HG03521 (cell line): ENCODE data around the gene LIG1.

Experiments used
- ATAC-seq: cut with Tn5 transposase; IDR thresholded peaks from one replicate; pipeline ENCODE4 v1.9.1; 2021; ENCODE audit warnings: mild to moderate bottlenecking, moderate library complexity; ENCODE audit not compliant: unreplicated experiment

The LIG1 gene

DNA sequence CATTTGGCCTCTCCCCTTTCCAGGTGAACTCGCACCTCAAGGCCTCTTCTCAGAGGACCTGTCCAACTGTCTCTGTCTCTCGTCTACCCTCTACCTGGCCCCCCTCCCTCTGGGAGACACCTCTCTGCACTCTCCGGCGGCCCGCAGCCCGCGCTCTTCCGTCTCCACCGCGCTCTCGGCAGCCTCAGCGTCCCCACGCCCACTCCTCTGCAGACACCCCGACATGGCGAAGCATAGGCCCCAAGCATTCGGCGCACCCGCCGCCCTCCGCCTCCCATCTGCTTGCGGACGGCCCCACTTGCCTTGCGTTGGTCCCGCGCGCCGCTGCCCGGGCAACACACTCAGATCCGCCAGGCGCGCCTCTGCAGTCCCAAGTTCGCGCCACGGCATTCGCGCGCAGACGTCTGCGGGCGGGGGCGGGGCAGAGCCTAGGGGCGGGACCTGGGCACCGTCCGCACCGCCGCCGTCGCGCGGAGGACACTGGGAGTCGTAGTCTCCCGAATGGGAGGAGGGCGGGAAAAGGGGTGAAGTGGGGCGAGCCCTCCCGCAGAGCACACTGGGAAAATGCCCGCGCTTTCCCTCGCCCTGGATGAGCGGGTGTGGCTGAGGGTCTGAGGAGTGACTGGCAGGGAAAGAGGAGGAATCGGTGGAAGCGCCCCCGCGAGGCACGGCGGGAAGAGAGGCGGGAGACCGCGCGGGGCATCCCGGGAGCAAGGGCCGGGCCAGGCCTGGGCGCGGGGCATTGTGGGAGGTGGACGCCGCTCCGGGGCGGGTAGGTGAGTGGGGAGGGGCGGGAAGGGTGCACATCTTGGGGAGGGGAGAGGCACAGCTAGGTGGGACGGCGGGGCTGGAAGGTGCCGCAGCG, at the start of gene LIG1, which contains the start of gene ZSWIM9:
Gene LIG1, minus strand, starts transcription at position 406 of the 865 bp plus-strand sequence. CDS start 4,778 bp downstream, outside the sequence.
Gene ZSWIM9, plus strand, starts transcription at position 742 of the 865 bp plus-strand sequence. CDS start 1,123 bp downstream, outside the sequence.
- ATAC-seq = peak; percentile 76

DNA sequence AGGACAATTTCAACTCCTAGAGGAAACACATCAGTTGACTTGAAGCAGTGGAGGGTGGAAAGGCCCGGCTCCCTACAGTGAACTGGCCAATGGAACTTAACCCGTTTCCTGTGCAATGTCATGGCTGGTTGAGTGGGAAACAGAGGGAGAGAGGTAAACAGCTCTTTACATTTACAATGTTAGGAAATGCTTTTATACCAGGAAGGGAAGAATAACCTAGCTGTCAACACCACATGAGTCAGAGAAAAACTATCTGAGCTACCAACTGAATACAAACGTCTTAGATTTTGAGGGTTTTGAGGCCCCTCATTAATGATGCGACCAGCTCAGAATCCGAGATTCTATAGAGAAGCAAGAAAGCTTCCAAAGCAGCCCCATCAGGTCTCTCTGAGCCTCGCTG, 48.9 kb upstream of the LIG1 start:
- ATAC-seq = no peak

DNA sequence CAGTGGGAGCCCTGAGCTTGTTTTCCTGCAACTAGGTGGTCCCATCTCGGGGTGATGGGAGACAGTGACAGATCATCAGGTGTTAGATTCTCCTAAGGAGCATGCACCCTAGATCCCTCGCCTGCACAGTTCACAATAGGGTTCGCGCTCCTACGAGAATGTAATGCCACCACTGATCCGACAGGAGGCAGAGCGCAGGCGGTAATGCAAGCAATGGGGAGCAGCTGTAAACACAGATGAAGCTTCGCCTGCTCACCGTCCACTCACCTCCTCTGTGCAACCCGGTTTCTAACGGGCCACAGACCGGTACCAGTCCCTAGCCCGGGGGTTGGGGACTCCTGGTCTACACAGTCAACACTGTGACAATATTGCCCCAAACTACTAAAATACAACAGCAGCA, 46.8 kb upstream of the LIG1 start:
- ATAC-seq = no peak

DNA sequence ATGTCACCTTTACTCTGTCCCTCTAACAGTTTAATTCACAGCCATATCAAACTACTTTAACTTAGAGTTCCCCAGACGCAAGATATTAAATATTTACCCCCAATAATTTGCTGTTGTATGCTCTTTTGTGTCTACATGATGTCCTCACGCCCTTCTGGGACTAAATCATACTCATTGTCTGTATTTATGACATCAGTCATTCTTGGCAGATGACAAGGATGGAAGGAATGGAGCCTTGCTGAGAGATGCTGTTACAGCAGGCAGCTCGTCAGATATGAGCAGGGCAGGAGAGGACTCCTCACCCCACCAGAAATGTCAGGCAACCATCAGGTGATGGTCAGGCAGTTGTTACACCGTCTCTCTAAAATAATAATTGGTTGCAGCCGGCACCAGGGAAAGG, 43.8 kb upstream of the LIG1 start:
- no peak for ATAC-seq

DNA sequence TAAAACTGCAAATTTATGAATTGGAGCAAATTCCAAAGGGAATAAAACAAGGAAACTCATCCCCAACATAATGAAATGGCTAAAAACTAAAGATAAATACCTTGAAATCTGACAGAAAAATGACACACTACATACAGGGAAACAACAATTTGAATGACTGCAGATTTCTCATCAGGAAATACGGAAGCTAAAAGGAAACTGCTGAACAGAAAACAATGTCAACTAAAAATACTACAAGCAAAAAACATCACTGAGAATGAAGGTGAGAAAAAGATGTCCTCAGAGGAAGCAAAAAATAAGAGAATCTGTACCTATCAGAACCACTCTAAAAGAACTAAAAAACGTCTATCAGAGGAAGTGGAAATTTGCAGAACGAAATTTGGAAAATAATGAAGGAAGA, 39.9 kb upstream of the LIG1 start:
- no peak for ATAC-seq

DNA sequence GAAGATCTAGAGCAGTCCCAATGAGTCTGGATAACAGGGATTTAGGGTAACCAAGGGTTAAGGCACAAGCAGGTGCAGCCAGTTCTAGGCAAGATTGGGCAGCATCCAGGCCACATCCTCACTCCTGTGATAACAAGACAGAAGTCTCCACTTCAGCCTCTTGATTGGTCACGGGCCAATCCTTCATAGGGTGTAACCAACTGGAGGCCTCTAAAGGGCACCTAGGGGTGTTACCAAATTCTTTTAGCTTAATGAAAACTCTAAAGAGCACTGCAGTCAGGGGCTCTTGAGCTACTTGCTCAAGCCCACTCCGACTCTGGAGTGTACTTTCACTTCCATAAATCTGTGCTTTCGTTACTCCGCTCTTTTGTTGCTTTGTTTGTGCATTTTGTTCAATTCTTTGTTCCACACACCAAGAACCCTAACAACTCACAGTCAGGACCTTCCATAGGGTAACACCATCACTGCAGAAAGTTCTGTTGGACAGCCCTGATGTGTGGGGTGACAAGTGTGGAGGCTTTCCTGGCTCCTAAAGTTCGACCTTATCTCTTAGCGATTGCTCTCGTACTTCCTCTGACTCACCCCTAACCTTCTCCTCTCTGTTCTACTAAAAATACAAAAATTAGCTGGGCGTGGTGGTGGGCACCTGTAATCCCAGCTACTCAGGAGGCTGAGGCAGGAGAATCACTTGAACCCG, 36.4 kb upstream of the LIG1 start:
- ATAC-seq = no peak

DNA sequence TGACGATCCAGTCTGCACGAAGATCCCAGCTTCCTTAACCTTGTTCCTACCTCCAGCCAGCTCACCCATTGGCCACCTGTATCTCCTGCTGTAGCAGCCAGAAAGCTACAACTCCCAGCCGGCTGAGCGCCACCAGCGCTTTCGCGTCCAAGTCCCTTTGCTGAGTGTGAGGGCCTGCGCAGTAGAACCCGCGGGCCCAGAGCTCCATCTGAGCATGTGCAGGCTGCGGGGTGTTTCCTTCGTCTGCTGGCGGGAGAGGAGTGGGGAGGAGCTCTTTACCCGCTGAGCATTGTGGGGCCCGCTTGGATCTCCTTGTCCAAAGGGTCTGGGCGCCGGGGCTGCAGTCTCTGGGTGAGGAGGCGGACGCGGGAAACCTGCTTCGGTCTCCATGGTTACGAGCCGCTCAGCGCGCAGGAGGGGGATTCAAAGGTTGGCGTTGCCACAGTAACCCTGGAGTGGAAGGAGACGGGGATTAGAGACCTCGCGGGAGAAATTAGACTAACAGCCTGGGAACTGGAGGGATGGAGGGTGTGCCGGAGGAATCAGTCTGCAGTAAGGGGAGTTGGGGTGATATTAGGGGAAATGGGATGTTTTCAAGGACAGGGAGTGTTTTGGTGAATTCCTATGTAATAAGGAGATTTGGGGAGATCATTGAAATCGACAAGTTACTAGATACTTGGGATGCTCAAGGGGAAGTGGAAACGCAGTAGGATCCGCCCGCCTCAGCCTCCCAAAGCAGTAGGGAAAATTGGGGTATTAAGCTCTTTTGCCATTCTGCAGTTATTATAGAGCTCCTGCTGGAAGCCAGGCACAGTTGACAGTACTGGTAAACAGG, 33.9 kb upstream of the LIG1 start:
- peak; percentile 94 for ATAC-seq

DNA sequence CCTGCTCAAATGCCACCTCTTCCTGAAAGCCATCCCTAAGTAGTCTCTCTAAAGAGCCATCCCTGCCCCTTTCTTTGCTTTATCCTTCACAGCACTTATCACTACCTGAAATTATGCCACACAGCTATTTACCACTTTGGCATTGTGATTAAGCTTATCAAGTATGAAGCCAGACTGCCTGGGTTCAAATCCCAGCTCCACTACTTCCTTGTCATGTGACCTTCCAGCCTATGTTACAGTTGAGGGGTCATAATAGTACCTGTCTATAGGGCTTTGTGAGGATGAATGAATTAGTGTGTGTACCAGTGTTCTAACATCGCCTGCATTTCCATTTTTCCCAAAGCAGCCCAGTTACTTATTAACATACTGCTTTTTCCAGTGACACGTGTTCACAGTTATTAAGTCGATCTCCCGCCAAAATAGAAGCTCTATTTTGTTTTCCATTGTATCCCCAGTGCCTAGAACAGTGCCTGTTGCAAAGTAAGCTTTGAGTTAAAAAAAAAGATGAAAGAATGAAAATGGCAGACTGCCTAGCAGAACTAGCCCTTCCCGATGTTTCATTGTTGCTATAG, 33.2 kb upstream of the LIG1 start:
- ATAC-seq = no peak

DNA sequence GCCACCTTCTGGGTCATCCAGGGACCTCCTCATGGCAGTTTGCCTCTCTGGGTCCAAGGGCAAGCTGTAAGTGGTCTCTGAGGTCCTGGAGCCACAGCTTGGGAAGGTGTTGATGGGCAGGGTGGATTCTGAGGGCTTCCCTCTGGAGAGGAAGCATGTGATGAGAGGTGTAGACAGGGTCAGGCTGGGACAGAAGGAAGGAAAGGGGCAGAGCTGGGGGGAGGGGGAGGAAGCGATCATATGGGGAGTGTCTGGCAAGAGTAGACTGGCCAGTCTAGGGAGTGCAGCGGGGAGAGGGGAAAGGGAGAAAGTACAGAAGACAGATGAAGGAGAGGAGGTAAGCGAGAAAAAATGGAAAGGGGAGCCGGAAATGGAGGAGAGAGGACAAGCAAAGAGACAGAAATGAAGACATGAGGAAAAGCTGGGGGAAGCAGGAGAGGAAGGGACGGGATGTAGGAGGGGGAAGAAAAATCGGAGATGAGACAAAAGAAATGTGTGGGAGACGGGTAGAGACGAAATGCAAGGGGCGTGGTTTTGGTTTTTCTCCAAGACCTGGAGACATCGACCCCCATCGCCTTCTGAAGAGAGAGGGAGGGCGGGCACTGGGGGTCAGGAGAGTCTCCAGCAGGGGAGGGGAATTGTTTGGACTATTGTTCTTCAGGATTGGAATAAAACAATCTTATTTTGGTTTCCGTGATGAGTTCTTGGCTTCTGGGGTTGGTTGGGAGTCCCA, 27.0 kb upstream of the LIG1 start:
- no peak for ATAC-seq

DNA sequence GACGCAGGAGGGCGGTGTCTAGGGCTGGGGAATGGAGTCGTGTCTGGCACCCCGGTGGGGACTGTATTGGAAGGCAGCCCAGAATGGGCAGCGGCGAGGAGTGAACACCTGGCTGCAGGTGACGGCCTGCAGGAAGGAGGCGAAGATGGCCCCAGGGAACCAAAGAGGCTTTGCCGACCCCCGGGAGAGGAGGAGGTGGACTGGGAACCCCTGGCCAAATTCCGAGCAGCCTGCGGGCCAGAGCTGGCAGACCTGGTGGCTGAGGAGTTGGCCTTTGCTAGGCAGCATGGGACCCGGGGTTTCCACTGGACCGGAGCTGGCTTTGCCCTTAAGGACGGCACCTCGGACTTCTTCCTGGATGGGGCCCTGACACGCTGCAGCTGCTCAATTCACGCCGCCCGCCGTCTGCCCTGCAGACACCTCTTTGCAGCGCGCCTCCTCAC, 26.2 kb upstream of the LIG1 start:
- ATAC-seq = no peak

DNA sequence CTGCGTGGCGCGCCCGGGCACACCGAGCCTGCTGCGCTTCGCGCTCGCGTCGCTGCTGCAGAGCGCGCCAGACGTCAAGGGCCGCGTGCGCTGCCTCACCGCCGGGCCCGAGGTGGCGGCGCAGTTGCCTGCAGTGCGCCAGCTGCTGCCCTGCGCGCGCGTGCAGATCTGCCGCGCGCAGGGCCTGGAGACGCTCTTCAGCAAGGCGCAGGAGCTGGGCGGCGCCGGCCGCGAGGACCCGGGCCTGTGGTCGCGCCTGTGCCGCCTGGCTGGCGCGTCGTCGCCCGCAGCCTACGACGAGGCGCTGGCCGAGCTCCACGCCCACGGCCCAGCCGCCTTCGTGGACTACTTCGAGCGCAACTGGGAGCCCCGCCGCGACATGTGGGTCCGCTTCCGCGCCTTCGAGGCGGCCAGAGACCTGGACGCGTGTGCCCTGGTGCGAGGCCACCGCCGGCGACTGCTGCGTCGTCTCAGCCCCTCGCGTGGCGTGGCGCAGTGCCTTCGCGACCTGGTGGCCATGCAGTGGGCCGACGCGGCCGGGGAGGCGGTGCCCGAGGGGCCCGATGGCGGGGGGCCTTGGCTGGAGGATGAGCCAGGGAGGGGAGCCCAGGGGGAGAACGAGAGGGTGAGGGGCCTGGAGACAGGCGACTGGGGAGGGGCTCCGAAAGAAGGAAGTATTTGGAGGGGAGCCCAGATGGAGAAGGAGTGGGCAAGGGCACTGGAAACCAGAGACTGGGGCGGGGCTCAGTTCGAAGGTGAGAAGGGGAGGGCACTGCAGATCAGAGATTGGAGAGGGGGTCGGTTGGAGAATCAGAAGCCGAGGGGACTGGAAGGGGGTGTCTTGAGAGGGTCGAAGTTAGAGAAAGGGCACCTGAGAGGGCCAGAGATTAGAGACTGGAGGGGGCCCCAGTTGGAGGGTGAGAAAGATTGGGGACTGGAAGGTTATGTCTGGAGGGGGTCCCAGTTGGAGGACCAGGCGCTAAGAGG, 25.0 kb upstream of the LIG1 start:
- ATAC-seq = no peak

DNA sequence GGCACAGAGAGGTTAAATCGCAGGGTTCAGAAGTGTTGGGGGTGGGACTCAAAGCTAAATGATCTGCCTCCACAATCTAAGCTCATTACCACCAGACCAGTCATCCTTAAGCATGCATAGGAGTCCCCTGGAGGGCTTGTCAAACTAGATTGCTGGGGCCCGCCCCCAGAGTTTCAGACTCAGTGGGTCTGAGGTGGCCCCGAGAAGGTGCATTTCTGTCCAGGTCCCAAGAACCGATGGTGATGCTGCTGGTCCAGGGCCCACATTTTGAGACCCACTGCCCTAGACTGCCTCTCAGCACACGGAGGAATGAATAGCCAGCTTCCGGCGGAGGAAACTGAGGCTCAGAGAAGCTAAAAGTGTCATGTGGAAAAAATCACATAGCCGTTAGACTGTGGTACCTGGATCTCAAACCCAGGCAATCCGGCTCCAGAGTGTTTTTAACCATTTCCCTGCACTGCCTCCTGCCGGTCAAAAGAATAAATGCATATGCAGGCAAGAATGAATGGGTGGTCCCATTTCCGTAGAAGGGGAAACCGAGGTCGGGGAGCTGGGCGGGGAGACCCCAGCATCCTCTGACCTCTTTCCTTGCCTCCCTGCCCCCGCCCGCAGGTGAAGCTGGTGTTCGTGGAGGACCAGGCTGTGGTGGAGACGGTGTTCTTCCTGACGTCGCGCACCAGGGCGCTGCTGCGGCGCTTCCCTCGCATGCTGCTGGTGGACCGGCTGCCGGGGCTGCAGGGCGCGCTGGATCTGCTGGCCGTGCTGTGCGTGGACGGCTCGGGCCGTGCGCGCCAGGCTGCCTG, 24.1 kb upstream of the LIG1 start:
- no peak for ATAC-seq

DNA sequence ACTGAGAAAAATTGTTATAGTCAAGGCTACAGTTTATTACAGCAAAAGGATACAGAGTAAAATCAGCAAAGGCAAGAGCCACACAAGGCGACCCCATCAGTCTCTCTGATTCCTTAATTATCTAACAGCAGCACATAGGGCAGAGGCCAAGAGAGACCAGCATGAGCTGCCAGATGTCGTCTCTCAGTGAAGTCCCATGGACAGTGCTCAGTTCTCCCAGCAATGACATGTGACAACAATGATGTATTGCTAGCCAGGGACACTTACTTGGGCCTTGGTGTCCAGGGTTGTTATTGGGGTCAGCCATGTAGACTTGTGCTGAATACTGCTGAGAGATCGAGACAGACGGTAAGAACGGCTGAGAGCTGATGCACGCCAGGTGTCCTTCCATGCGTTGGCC, 22.6 kb upstream of the LIG1 start:
- ATAC-seq = no peak

DNA sequence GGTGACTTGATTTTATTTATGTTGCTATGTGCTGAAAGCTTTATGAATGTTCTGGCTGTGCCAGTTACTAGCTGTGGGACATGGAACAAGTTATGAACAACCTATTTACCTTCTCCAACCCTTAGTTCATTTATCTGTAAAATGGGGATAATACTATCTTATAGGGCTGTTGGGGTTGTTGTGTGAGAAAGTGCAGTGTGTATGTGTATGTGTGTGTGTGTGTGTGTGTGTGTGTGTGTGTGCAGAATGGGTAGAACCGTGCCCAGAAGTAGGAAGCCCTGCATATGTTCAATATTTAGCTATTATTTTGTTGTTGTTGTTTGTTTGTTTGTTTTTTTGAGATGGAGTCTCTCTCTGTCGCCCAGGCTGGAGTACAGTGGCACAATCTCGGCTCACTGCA, 20.7 kb upstream of the LIG1 start:
- ATAC-seq = no peak

DNA sequence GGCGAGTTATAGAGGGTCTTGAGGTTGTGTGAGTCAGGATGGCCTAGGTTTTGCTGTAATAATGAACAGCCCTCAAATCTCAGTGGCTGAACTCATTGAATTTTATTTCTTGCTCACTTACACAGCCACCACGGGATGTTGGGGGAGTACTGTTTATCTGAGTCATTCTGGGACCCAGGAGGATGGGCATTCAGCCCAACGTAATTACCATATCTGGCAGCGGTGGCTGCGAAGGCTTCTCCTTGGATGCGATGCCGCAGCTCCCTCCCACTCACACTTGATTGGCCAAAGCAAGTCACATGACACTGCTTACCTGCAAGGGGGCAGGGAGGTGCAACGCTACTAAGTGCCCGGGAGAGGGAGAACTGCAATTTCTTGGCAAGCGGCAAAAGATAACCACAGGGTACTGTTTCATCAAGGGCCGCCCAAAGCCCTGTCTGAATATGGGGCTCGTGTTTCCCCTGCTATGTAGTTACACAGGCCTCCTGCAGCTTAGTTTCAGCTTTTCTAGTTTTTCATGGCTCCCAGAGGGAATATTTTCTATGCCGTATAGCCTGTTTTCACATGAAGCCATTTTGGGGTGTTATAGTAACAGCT, 20.2 kb upstream of the LIG1 start:
- ATAC-seq = no peak

DNA sequence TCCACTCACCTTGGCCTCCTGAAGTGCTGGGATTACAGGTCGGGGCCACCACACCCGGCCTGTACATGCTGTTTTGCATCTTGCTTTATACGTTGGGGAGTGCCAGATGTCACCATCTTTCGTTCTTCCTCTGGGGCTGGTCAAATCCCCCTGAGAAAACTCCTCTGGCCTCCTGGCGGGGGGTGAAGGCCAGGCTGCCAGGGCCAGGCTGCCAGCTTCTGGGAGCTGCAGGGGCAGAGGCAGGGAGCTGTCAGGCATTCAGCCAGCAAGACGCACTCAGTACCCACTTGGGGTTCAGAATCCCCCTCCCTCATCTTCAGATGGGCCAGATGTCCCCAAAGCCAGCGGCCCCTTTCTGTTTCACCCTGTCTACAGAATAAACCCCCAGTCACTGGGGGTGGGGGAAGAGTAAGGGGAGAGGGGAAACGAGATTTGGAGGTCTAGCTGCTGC, 16.4 kb upstream of the LIG1 start:
- ATAC-seq = no peak

DNA sequence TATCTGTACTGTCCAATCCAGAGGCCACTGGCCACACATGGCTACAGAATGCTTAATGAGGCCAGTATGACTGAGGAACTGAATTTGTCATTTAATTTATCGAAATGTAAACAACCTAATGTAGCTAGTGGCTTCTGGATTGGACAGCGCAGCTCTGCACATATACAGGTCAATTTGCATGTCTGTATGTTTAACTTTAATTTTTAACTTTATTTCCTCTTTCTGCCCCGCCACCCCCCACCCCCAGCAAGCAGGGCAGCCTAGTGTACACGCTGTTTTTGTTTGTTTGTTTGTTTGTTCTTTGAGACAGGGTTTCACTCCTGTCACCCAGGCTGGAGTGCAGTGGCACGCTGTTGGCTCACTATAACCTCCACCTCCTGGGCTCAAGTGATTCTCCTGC, 15.9 kb upstream of the LIG1 start:
- ATAC-seq = no peak

DNA sequence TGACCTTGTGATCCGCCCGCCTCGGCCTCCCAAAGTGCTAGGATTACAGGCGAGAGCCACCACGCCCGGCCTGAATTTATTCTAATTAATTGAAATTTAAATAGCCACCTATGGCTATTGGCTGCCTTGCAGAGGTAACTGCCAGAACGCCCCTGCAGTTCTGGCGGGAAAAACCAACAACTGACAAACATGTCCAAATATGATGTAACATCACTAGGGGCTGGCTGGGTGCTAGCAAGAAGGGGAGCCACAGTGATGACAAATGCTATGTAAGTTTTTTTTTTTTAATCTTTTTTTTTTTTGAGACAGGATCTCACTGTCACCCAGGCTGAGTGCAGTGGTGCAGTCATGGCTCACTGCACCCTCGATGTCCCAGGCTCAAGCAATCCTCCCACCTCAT, 13.2 kb upstream of the LIG1 start:
- no peak for ATAC-seq
